CD4-positive, alpha-beta T cell treated with Interleukin-12 subunit alpha and Interleukin-12 subunit beta, for 1 hour (primary cell): Measurements from ENCODE around the gene FOXC1.

Experiments
- DNase-seq: peaks from one replicate; pipeline ENCODE4 v3.0.0-alpha.2; 2020

The FOXC1 gene

DNA sequence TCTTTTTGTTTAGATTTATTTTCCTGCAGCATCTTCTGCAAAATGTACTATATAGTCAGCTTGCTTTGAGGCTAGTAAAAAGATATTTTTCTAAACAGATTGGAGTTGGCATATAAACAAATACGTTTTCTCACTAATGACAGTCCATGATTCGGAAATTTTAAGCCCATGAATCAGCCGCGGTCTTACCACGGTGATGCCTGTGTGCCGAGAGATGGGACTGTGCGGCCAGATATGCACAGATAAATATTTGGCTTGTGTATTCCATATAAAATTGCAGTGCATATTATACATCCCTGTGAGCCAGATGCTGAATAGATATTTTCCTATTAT lies 3.2 kb downstream of the FOXC1 start:
- no peak for DNase-seq

DNA sequence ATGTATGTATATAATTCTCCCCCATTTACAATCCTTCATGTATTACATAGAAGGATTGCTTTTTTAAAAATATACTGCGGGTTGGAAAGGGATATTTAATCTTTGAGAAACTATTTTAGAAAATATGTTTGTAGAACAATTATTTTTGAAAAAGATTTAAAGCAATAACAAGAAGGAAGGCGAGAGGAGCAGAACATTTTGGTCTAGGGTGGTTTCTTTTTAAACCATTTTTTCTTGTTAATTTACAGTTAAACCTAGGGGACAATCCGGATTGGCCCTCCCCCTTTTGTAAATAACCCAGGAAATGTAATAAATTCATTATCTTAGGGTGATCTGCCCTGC lies 3.6 kb downstream of the FOXC1 start:
- DNase-seq: no peak

DNA sequence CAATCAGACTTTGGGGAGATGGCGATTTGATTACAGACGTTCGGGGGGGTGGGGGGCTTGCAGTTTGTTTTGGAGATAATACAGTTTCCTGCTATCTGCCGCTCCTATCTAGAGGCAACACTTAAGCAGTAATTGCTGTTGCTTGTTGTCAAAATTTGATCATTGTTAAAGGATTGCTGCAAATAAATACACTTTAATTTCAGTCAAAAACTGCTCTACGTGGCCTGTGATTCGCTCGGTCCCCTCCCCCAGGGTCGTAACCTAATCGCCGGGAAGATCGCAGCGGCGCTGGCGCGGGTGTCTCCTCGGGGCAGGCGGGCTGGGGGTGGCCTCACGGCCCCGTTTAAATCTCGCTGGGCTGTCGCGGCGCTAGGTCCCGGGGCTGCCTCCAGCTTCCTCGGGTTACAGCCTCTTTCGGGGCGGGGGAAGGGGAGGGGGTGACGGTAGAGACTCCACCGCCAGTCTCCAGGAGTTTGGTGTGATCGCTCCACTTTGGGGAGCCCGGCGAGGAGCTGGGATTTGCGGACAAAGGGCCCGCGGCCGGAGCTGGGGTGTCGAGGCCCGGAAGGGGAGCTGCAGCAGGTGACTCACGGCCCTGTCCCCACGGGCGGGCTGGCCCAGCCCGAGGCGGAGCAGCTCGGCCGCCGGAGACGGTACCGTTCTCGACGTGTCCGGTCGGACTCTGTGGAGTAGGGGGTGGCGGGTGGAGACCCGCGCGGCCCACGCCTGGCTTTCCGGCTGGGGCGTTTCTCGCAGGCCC lies 4.2 kb downstream of the FOXC1 start:
- DNase-seq: no peak

DNA sequence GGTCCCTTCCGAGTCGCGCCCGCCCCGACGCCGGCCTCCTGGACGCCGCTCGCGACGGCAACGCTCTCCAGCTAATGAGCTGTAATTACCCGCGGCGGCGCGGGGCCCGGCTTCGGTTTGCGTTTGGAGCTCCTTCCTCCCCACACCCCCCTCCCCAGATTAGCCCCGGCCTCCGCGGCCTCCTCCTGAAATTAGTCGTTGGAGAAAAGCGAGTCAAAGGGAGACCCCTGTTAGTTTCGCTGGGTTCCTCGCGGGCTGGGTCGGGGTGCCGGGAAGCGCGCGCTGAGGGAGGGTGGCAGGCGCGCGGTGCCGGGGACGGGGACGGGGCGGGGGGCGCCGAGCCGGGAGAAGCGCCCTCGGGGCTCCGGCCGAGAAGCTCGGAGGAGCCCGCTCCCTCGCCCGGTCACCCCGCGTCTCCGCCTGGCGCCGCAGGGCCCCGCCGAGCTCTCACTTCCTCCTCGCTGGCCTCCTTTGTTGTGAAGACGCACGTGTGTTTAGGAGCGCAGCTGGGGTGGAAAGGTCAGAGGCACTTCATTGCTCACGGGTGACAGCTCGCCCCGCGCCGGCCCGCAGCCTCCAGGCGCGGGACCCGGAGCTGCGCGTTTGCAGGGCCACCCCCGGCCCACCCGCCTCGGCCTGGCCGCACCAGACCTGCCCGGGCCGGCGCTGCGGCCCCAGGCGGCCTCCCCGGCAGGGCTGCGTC lies 4.9 kb downstream of the FOXC1 start:
- DNase-seq: no peak

DNA sequence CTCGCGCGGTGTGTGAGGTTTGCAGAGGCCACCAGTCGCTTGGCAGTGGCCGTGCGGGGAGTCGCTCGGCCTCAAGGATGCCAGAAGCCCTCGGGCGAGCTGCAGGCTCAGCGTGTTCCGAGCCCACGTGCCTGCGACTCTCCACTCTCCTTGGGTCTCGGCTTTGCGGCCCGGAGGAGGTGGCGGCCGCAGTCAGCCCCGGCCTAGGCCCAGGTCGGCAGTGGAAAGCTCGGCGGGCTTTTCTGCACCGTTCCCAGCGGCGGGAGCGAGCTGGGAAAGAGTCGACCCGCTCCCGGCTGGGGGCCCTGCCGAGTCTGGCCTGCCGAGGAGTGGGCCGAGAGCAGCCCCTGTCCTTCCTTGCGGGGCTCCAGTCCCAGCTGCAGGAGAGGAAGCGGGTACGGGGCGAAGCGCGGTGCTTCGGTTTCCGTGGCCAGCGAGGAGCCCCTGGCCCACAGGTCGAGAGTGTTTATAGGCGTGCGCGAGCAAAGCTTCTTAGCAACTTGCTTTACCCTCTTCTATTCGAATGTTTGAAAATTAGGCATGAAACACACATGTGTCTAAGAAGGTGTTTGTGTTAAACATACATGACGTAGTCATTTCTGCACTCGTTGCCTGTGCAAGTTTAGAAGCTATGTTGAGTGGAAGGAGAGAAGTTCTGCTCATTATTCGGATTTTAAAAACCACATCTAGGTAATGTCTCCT lies 5.6 kb downstream of the FOXC1 start:
- no peak for DNase-seq

DNA sequence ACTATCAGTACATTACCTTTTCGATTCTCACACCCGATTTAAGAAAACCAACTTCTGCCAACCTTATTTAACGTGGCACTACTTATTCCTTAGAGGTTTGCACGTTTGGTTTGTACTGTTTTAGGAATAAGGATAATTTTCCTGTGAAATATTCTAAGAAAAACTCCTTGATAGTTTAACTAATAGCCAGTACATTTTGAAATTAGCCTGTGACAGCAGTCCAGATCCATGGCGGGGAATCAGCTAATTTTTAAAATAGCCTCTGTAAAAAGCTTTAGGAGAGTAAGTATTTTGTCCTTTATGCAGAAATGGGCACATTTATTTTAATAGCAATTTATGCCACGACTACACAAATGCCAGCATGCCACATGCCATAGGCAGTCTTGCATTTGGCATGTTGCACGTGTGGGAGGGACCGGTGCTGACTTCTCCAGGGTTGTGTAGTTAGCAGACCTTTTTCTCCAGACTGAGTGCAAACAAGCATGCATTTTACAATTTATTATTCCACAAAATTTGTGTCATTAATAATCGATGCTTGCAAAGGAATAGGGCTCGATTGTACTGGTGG lies 6.2 kb downstream of the FOXC1 start:
- DNase-seq: no peak

DNA sequence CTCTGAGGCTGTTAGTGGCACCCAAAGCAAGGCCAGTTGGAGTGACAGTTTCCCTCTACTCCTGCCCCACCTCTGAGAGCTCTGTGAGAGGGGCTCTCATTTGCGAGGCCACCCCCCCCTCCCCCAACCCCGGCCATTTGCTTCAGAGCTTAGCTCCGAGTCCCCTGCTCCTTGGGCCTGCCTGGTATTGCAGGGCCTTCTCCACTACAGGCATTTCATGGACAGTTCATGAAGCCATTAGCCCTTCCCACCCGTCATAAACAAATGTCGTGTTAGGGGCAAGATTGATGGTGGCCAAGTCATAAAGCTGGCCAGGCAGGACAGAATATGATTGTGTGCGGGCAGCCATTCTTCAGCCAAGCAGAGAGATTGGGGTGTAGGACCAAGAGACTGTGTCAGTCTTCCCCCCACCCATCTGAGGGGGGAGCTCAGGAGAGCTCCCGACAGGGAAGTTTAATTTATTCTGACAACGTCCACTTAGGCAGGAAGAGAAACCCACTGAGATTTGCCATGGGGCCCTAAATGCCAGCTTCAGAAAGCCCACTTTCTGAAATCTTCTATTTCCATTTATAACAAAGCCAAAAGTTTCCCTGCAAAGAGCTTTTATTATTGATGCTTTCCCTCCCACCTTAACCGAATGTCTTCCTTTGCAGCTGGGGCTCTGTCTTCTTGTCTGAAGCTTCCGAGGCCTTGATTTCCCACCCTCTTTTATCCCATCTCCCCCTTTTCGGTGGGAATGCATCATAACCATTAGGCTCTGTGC lies 7.2 kb downstream of the FOXC1 start:
- no peak for DNase-seq

DNA sequence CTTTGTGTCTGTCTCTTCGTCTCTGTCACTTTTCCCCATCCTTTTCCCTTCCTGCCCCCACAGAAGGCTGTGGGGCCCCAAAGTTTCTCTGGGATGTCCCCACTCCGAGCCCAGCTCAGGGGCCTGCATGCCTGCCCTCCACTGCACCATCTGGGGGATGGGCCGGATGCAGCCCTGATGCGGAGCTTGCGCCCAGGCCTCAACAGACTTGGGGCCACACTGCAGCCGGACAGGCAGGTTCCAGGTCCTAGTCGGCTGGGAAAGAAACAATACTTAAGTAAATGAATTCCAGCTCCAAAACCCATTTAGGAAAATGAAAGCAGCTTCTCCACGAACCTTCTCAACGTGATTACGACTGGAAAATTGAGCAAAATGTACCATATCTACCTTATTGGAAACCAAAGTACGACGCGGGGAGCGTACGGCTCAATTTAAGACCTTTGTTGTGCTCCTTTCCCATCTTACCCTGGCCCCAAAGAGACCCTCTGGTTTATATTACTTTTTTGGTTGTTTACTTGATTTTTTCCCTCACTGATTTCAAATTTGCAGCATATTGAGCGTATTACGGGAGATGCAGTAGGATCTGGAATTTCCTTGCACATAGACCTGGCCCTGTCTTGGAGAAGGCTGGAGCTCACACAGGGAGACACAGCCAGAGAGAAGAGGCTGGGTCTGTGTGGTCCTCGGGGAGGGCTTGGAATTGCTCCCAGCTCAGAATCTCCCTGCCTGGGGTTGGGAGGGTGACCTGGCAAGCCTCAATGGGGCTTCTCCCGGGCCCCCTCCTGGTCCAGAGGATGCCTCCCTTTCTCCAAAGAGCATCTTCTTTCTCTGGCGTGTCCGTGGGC lies 8.0 kb downstream of the FOXC1 start:
- DNase-seq: no peak

DNA sequence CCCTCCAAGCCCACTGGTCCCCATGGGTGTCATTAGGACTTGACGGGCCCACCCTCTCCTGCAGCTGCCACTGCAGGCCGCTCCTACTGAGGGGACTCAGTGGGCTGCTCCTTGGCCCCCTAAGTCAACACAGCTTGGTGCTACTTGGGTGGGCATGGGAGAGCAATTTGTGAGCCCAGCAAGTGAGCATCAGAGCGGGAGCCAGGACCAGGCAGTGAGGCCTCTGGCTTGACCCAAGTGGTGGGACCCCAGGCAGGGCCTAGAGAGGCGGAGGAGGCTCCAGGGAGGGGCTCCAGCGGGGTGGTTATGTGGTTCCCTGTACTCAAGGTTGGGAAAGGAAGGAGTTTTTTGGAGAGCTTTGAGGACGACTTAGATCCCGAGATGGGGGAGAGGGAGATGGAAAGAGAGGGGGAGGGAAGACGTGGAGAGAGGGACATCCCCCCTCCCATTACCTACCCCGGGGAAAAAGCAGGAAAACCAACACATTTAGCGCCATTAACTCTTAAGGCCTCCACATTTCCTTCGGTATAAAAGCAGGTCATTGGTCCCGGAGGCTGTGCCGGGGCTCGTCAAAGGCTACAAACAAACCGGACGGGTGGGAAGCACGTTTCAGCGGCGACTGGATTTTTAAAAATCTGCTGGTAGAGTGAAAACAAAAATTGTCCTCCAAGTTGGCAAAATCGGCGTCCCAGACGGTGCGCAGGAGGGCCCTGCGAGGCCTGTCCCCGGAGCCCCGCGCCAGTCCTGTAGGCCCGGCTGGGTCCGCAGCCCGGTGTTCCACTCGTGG lies 8.8 kb downstream of the FOXC1 start:
- DNase-seq: no peak

DNA sequence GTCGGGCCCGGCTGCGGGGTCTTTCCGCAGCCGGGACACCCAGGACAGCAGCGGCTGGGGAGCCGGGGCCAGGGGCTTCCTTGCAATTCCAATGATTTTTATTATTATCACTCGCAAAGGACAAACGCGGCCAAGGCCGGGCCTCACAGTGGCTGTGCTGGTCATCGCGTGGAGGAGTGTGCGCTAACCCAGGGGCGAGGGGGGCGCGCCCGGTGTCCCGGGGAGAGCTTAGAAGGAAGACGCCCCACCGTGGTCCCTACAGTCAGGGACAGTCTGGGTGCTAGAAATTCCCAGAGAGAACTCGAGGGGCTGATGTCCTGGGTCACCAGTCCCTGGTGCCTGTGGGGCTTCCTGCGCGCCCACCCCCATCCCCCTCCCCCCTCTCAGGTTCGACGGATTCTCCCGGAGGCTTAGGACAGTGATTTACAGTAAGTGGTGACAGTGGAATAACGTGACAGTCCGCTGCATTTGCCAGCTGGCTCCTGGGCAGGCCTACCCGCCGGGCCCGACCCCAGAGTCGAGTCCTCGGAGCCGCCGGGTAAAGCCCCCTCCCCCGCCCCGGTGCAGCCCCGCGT lies 9.5 kb downstream of the FOXC1 start:
- DNase-seq: no peak

DNA sequence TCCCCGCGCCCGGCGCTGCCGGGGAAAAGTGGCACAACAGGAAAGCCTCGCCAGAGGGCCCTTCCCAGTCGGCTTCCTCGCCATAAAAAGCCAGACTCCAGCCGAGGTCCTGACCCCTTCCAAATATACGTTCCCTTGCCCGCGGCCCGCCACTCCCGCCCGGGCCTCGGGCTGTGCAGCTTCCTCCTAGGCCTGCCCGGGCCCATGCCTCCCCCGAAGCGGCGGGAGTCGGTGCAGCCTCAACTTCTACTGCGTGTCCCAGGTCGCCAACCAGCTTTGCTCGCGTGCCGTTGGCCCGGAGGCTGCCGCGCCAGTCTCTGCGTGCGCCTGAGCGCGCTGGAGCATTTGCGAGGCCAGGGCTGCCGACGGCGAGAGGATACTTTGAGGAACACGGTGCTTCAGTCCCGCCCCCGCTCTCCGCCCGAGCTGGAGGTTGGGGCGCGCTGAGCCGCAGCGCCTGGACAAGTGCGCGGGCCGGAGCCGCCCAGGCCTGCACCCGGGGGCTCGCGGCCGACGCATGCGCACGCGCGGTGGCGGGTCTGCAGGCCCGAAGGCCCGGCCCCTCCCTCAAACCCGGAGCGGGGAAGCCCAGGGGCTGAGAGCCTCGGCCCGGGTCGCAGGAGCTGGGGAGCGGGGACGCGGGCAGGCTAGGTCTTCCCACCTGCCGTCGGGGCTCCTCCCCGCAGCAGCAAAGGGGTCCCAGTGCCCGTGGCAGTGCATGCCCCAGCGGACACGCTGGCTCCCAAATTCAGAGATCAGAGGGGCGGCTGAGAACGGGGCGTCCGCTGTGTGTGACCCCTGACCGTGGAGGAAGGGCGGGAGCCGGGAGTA lies 10.2 kb downstream of the FOXC1 start:
- DNase-seq: no peak

DNA sequence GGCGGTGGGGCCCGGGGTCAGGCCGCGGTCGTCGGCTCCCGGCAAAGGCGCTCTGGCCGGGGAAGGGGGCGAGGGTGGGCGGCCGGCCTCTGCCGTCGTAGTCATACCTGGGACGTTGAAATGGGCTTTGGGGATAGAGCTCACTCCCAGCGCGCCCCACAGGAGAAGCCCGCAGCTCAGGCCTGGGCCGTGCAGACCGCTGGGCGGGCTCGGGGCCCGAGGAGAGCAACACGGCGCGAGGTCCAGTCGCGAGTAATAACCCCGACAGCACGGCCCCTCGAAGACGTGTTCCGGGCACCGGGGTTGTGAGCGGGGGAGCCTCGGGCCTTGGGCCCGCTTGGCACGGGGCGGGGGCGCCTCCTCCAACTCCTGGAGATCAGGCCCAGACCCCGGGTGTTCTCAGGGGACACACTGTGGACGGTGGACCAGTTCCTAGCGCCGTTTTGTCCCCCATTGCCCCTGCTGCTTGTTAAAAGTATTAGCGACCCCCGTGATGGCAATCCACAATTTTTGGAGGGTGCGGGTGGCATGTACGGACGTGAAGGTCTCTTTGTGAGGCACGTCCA lies 10.9 kb downstream of the FOXC1 start:
- no peak for DNase-seq

DNA sequence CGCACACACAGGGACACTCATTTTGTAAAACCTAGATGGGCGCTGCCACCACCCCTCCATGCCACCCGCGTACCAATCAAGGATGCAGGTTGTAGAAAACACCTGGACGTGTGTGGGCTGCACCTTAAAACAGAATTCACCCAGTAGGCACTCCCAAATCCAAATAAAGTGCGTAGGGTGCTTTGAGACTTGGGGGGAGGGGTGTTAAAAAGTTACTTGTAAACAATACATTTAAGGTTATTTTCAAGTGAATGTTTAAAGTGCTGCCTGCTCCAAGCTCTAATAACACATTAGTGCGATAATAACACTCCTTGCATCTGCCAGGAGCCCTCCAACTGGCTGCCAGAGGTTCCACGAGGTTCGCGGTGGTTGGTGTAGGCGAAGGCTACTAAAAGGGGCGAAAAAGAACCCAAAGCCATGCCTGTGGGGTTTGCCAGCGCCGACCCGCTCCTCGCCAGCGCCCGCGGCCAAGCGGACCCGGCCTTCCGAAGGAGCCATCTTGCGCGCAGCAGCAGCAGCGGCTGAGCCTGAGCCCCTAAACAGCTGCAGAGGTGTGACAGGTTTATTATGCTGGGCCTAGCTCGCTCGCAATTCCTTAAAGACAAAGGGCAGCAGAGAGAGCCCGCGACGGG lies 11.5 kb downstream of the FOXC1 start:
- no peak for DNase-seq

DNA sequence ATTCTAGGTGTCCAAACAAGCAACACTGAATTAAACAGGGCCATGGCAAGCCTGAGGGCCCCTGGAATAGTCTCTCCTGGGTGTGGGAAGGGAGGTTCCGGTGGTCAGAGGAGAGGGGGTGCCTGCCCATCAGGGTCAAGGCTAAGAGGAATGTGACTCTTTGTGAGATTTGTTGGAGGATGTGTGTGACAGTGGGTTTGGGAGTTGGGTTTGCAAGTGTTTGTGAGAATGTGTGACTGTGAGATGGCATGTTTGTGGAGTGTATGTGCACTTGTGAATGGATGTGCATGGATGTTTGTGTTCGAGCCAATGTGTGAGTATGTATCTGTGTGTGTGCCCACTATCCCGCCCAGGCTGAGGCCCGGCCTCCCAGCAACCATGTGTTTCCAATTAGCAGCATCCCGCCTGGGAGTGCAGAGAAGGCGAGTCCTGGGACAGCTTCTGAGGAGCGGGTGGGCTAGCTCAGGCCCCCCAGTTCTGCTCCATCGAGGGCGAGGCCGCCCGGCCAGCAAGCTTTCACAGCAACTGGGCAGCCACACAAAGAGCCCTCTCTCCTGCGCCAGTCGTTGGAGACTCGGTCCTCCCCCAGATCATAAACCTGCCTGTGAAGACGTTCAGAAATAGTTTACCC lies 12.6 kb downstream of the FOXC1 start:
- DNase-seq: no peak

DNA sequence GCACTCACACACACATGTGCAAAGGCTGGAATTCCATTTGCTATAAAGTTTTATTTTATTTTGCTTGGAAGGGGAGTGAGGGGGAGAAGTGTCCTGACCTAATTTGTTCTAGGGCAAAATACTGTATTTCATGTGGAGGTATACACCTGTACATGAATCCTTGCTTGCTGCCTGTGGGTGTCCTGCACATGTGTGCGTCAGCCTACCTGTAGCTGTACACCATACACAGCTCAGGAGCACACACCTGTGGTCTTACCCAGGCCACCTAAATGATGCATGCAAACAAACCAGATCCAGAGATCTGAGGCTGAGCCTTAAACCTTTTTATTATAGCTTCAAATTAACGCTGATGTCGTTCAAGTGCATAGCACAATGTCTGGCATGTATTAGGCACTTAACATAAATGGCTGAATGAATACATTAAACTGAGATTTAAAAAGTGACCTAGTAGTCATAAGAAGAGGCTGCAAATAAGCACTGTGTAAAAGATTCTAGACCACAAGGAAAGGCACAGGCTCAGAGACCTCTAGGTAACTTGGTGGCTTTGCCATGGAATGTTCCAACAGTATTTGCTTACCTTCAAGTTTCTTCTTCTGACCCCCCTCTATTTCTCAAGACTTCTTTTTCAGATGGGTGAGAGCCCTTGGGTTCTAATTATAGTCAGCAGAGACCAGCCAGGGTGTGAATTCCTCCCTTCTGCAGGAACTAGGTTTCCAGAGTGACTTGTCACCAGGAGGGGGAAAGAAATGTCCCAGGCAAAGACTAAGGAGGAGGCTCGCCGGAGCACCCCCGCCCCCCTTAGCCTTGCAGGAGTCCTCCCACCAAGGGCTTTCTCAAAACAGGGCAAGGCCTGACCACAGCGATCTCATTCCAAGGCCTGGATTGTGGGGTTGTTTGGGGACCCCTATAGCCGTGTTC lies 13.4 kb downstream of the FOXC1 start:
- DNase-seq: no peak

DNA sequence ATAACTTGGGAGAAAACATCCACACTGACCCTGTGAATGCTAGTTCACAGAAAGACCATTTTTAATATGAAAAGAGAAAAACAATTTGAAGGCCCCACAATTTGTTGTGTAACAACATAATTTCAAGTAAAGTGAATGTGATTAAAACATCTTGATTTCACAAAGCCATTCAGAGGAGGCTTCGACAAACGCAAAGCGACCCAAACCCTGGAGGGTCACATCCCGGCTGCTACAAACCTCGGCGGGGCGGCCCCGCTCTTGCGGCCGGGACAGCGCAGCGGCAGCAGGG lies 14.0 kb downstream of the FOXC1 start:
- no peak for DNase-seq

DNA sequence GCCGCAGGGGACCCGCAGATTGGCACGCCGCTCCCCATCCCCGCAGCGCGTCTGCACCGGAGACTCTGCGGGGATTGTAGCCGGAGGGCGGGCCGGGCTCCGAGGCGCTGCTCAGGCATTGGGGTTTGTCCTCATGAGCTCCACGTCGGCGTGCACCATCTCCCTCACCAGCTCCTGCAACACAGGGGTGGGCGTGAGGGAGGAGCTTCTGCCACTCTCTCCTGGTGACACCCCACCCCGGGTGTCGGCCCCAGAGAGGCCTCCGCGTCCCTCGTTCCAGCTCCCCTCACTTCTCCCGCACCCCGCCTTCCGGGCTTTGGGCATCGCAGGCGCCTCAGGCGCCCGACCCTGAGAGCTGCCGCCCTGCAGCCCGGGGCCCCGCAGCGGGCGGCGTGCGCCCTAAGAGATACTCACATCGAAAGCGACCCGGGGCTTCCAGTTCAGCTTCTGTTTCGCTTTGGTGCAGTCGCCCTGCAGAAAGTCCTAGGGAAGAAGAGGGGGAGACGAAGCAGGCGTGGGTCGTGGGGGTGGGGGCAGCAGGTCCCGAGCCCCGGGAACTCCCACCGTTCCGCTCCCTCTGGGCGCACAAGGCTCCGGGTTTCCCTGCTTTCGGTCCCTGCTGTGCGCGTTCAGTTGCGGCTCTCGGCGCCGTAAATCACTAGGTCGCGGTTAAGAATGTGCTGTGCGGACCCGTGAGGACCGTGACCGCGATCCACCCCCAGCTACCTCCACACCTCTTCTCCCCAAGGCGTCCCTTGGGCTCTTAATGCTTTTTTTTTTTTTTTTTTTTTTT lies 14.5 kb downstream of the FOXC1 start:
- no peak for DNase-seq
